ENCODE data around the gene SERPINE3.
A peak's percentile ranks its signal among the peaks of the same experiment; 100 is the strongest.

The SERPINE3 gene

DNA sequence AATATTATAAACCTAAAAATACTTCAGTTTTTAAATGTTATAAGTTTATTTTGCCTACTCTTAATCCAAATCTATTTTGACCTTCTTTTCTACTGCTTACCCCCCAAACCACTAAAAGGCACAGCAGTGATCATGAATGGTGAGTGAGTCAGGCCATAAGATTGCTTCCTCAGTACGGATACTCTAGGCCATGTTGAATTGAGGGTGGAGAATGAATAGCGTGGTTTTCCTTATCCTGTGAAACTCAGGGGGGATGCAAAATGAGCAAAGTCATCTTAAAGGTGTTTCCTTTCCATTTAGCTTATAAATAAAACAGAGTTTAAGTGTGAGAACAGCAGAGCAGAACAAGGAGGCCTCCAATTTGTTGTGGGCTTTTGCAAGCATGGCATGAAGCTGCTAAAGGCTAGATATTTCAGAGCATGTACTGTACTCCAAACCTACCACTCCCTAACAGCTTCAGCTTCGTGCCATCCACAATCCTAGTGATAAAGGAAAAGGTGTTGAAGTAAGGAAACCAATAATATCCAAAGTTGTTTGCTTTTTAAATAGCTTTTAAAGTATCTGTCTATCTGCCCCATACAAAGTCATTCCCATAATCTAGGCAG lies 25.0 kb downstream of the SERPINE3 start:
- DNase-seq = no peak

DNA sequence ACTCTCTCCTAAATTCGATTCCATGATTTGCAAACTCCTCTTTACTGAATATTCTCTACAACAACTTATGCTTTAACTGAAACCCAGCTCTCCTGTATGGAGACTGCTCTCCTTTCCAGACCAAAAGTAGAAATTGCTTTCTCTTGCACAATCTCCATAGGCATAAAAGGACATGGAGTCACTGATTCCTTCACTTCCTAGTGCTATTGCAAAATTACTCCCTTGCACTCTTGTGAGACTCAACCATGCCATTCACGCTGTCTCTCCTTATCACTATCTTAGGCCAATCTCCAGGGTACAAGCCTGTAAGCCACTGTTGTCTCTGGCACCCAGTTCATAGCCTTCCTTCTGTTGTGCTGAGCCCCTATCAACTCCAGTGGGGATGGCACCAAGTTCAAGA lies 30.6 kb downstream of the SERPINE3 start:
- no peak for DNase-seq

GRCh38 chr13:51370811-51371210 lies 31.3 kb downstream of the SERPINE3 start:
- no peak for DNase-seq

DNA sequence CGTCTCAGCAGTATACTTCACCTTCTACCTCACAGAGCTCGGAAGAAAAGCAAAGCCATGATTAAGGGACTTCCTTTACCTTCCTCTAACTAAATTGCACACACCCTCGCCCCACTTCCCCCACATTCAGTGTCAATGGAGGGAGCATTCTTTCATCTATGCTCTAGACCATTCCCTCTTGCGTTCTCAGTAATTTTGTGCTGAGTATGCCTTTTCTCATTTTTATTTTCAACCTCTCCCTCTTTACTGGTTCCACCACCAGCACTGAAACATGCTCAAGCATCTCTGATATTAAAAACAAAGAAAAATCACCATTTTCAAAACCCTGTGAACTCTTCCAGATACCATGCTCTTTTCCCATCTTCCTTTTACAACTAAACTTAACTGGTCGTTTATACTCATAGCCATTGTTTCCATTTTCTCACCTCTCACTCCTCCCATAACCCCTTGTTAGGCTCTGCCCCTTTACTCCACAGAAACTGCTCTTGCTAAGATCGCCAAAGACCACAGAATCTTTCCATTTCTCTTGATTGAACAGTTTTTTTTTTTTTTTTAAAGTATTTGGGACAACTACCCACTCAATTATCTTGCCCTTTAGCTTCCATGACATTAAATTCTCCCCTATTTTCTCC lies 32.4 kb downstream of the SERPINE3 start:
- no peak for DNase-seq

GRCh38 chr13:51373451-51373850 lies 34.0 kb downstream of the SERPINE3 start:
- no peak for DNase-seq

- DNase-seq = peak in 1 of 2 experiments; percentile 63
Measured at GRCh38 chr13:51380269-51380668, 40.8 kb downstream of the SERPINE3 start.

- no peak for DNase-seq
Measured at GRCh38 chr13:51385114-51385513, 45.6 kb downstream of the SERPINE3 start.

DNA sequence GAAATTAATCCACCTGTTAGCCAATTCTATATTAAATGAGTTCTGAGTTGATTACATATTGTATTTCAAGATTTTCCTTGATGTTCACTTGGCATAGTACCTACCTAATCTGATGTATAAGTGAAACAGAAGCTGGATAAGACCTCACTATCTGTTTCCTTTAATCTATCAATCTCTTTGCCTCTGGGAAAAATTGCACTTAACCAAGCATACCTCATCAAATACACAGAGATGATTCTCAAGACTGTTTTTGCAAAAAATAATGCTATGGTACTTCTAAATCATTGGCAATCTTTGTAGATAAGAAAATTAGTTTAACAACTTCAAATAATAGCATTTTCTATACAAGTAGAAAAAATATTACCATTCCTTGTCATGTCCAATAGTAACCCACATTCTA lies 55.2 kb downstream of the SERPINE3 start:
- DNase-seq = no peak

DNA sequence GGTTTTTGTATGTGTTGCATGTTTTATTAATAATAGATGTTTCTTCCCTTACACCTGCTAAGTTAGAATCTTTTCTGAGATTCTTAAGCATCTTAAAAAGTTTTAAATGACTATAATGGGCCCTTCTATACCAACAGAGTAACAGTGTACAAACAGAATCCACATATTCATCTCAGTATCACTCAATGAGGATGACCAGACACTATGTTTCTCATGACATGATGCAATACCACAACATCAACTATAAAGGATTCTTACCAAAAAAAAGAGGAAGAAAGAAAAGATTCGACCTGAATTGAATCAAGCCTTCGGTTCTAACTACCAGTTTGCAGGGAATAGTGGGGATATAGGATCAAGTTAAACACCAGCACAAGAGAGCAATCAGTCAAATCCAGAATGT lies 56.9 kb downstream of the SERPINE3 start:
- DNase-seq = no peak

DNA sequence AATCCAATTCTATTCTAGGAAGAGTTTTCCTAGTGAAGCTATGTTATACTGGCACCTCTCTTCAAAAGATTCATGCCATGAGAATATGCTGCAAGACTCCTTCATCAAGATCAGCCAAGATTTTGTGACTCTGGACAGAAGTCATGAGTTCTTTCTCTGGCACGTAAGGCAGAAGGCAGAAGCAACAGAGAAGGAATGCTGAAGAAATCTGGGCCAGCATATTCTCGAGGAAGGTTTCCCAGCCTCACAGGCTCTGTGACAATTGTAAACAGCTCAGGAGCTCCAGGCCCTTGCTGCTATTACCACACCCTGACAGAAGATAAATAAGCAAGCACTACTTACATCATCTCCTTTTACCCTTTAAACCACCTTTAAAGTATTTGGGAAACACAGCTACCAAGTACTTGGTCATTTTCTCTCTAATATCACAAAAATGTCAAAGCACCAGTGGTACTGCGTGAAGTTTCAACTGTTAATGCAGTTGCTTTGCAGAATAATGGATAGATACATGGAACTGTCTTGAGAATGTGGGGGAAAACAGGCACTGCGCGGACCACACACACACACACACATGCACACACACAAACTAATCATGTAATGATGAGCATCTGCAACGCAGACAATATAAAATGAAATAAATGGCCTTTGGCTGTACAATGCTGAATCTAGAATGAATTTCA lies 57.9 kb downstream of the SERPINE3 start:
- no peak for DNase-seq

- no peak for DNase-seq
Measured at GRCh38 chr13:51405176-51405575, 65.7 kb downstream of the SERPINE3 start.

DNA sequence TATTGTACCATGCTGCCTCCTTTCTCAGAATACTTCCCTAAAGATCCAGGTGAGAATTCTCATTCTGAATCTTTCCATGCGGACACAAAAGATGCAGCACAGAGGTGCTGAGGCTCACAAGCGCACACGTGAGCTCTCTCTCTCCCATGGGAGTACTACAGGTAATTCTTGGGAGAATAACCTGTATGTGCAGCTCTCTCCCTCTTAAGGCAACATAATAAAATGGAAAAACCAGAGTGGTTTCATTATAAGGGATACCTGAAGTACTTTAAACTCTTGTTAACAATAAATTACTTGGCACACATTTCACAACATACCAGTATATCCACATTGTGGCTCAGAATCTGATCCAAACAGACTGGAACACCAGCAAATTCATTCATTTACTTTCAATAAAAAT lies 72.9 kb downstream of the SERPINE3 start:
- DNase-seq = no peak

All from SW 1271 (cell line).